ENCODE results near the gene SLC22A6.

SLC22A6 gene

GRCh38 chr11:62931499-62932278, 53.1 kb downstream of the SLC22A6 start:
- no peak for DNase-seq (ENCODE audit: low read depth)

DNA sequence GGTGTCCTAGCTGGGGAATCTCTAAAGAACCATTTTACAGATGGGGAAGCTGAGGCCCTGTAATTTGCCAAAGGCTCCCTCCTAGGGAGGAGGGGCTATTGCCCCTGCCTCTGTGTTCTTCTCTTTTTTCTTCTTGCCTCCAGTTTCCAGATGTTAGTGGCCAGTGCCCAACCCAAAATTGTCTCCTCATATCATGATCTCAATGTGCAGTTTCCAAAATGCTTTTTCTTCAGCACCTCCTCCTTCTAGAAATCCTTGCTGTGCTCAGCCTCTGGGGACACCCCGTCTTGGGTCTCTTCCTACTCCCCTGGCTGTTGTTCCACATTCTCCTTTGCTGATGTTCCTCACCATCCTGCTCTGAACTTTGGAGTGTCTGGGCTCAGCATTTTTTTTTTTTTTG, 54.1 kb downstream of the SLC22A6 start:
- DNase-seq (ENCODE audit: low read depth): no peak

DNA sequence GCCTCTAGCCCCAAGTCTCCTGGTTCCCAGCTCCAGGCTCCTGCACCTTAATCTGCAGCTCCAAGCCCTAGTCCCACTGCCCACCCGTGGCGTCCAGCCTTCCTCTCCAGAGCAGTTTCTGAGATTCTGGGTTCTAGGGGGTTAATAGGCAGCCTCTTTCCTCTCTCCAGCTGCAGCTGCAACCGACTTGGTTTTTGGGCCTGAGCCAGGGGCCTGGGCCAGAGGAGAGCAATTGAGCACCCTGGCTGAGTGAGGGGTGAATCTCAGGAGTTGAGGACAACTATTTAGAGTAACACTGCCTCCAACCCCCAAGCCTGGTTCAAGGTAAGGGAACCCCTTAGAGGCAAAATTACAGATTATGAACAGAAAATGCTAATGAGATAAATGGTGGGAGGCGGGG, 54.6 kb downstream of the SLC22A6 start:
- no peak for DNase-seq (ENCODE audit: low read depth)

DNA sequence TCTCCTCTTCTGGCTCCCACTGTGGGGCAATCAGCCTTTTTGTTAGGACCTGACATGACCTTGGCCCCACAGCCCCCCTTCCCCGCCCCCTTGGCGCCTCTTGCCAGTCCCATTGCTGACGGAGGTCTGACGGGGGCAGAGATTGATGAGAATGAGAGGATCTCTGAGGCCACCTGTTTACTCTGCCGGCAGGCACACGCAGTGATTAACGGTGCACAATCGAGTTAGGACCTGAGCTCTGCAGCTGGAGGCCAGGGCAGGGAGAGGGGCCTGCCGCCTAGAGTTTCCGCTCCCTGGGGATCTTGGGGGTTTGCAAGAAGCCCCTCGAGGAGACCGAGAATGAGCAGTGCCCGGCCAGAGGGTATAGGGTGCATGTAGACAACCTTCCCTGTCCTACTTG, 56.8 kb downstream of the SLC22A6 start:
- no peak for DNase-seq (ENCODE audit: low read depth)

DNA sequence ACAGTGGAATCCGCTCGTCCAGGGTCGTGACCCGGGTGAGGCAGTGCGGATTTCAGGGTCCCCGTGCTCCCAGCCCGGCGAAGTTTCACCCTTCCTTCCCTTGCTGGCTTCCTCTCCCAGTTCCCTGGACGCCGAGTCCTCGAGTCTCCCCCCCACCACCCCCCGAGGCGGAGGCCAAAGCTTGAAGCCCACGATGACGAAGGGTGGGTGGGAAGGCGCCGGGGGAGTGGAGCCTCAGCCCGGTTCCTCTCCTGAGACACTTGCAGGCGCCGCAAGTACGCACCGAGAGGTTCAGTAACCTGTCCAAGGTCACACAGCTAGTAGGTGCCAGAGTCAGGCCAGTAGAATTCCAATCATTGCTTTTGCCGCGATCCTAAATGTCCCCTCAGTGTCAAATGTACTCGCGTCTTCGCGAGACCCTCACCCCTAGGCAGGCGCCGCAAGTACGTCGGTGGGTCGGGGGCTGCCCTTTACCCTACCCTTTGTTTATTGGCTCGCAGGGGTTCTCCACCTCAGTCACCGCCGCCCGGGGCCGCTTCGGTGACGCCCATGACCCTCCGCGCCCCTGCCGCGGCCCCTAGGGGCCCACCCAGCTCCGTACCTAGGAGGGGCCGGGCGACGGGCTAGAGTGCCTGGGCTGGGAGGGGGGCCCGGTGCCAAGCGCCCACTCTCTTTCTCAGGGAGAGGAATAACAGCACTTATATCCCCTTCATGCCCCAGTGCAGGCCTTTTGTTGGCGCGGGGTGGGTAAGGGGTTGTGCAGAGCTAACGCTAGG, 57.9 kb downstream of the SLC22A6 start:
- DNase-seq (ENCODE audit: low read depth): no peak

Measured in T-helper 22 cell (primary cell).